CD4-positive, alpha-beta T cell (primary cell): ENCODE results near the gene AFDN. TPM values are rescaled to one million over a fixed set of nuclear protein-coding genes. Genes with fewer than 3 reads are reported as not detected.

Experiments
- ATAC-seq: fragments of 200-7000 bp; cut with Tn5 transposase; one replicate; pipeline ENCODE4 v1.10.0; 2022; ENCODE audit warnings: mild to moderate bottlenecking; ENCODE audit not compliant: poor library complexity
- CTCF ChIA-PET: fragments of 350-600 bp; sonication (Branson Sonifier 250); formaldehyde crosslinking; loops from one replicate; lab custom pipeline; 2021; ENCODE audit warnings: antibody characterized with exemption, inconsistent platforms; lab: Charles Lee
- POLR2A ChIA-PET: fragments of 350-600 bp; sonication (Branson Sonifier 250); formaldehyde crosslinking; loops from one replicate; lab custom pipeline; 2021; ENCODE audit warnings: antibody characterized with exemption, inconsistent platforms; lab: Charles Lee
- DNase-seq, 14 experiments: peaks; one replicate each; pipeline ENCODE4 v3.0.0-alpha.2; 2013 to 2020; ENCODE audit warnings: mixed read lengths in 2 of 14
- H3K27ac ChIP-seq, 2 donors: one replicate each; pipeline versions ENCODE4 v1.5.1 to v1.7.0; 2013; ENCODE audit warnings: low read length in 2 of 2, low read depth in 1 of 2, mild to moderate bottlenecking in 1 of 2
- H3K27me3 ChIP-seq, 2 experiments: 1 replicate in 1 of 2; 2 replicates in 1 of 2; pipeline versions ENCODE4 v1.6.1 to v1.7.0; 2013; ENCODE audit warnings: low read length in 2 of 2, control low read depth in 1 of 2, mild to moderate bottlenecking in 1 of 2, moderate library complexity in 1 of 2; ENCODE audit not compliant: insufficient read depth in 2 of 2, control insufficient read depth in 1 of 2
- H3K36me3 ChIP-seq: one replicate; pipeline ENCODE4 v1.6.1; 2013; ENCODE audit warnings: low read length, control low read depth; ENCODE audit not compliant: insufficient read depth
- H3K4me1 ChIP-seq: one replicate; pipeline ENCODE4 v1.6.1; 2013; ENCODE audit warnings: low read length, control low read depth; ENCODE audit not compliant: insufficient read depth
- H3K4me3 ChIP-seq: one replicate; pipeline ENCODE4 v1.5.1; 2013; ENCODE audit warnings: mild to moderate bottlenecking, low read length, moderate library complexity
- H3K9me3 ChIP-seq, 2 experiments: 1 replicate in 1 of 2; 2 replicates in 1 of 2; pipeline versions ENCODE4 v1.6.1 to v1.7.0; 2013; ENCODE audit warnings: low read length in 2 of 2, mild to moderate bottlenecking in 2 of 2, control low read depth in 1 of 2, moderate library complexity in 1 of 2; ENCODE audit not compliant: control insufficient read depth in 1 of 2, insufficient read depth in 1 of 2
- H3K27ac Mint-ChIP-seq: one replicate; pipeline ENCODE4 v1.8.0; 2020; ENCODE audit warnings: mixed read lengths
- H3K27me3 Mint-ChIP-seq: one replicate; pipeline ENCODE4 v1.8.0; 2021; ENCODE audit warnings: mixed read lengths
- H3K36me3 Mint-ChIP-seq: one replicate; pipeline ENCODE4 v1.8.0; 2021; ENCODE audit warnings: low read depth, mixed read lengths
- H3K4me1 Mint-ChIP-seq: one replicate; pipeline ENCODE4 v1.8.0; 2021; ENCODE audit warnings: low read depth, mixed read lengths
- H3K4me3 Mint-ChIP-seq: one replicate; pipeline ENCODE4 v1.8.0; 2020; ENCODE audit warnings: mild to moderate bottlenecking, mixed read lengths
- H3K9me3 Mint-ChIP-seq: one replicate; pipeline ENCODE4 v1.8.0; 2020; ENCODE audit warnings: mixed read lengths
- CTCF ChIP-seq: fragments of 200-600 bp; IDR thresholded peaks from one replicate; pipeline ENCODE4 v1.8.0; 2022; ENCODE audit warnings: antibody characterized with exemption, mild to moderate bottlenecking
- intact Hi-C, 2 experiments: fragments of 100-400 bp; cut with DNase I in 1 of 2; cut with micrococcal nuclease in 1 of 2; formaldehyde crosslinking; loops; one replicate each; pipeline versions ENCODE4 v1.15.1 to v1.9.0; 2023 to 2025; cut with DNase I, micrococcal nuclease
- total RNA-seq, 174 experiments: library from RNA in 2 of 174; stranded (reverse) in 2 of 174; gene quantifications; one replicate each; pipeline ENCODE4 v1.2.3 and lab custom pipeline; 2021 to 2026

AFDN gene
- total RNA-seq, 2 experiments from 2014 or later: 9.1 to 10.2 TPM

- Mint-ChIP-seq H3K4me1 (no peaks in the 10 kb centered on the region), H3K4me3 (no peak overlapping the region), H3K27ac (no peak overlapping the region), H3K27me3 (no peaks in the 10 kb centered on the region), H3K9me3 (no peaks in the 10 kb centered on the region), H3K36me3 (no peaks in the 10 kb centered on the region)
- DNase-seq: no peak
- no peak for TF ChIP-seq CTCF
- Histone ChIP-seq H3K36me3 (no peaks in the 10 kb centered on the region), H3K27me3 (no peaks in the 10 kb centered on the region), H3K4me1 (no peaks in the 10 kb centered on the region), H3K27ac (no peak overlapping the region), H3K4me3 (no peak overlapping the region), H3K9me3 (no peaks in the 10 kb centered on the region)
- ATAC-seq: no peak
- ChIA-PET CTCF (no interaction called here), POLR2A (no interaction called here)
- intact Hi-C loops: loop anchor here (10.0 kb wide), 2 partner anchors 678 to 708 kb away; no protein-coding TSS in a partner anchor
Measured at GRCh38 chr6:167892835-167893815, 66.4 kb downstream of the AFDN start.

GRCh38 chr6:167894965-167895364 is 68.3 kb downstream of the AFDN start:
- Mint-ChIP-seq H3K4me1 (no peaks in the 10 kb centered on the region), H3K27ac (no peak overlapping the region), H3K36me3 (no peaks in the 10 kb centered on the region), H3K4me3 (no peak overlapping the region), H3K27me3 (no peaks in the 10 kb centered on the region), H3K9me3 (no peaks in the 10 kb centered on the region)
- ATAC-seq: no peak
- H3K27ac ChIP-seq: no peak overlapping the region
- no peak for TF ChIP-seq CTCF
- no peak overlapping the region for H3K4me3 ChIP-seq
- ChIA-PET CTCF (no interaction called here), POLR2A (no interaction called here)
- no peaks in the 10 kb centered on the region for H3K9me3 ChIP-seq
- H3K27me3 ChIP-seq: no peaks in the 10 kb centered on the region
- no peak for DNase-seq
- no peaks in the 10 kb centered on the region for H3K36me3 ChIP-seq
- H3K4me1 ChIP-seq: no peaks in the 10 kb centered on the region
- intact Hi-C loops: loop anchor here (5.0 to 10.0 kb wide), 3 partner anchors 408 to 710 kb away; no protein-coding TSS in a partner anchor

GRCh38 chr6:167896648-167897047 is 69.9 kb downstream of the AFDN start:
- ChIA-PET POLR2A (no interaction called here), CTCF (no interaction called here)
- TF ChIP-seq CTCF: no peak
- Mint-ChIP-seq H3K27ac (no peak overlapping the region), H3K4me3 (no peak overlapping the region), H3K9me3 (no peaks in the 10 kb centered on the region), H3K36me3 (no peaks in the 10 kb centered on the region), H3K27me3 (no peaks in the 10 kb centered on the region), H3K4me1 (no peaks in the 10 kb centered on the region)
- Histone ChIP-seq H3K27ac (no peak overlapping the region), H3K4me1 (no peaks in the 10 kb centered on the region), H3K36me3 (no peaks in the 10 kb centered on the region), H3K27me3 (no peaks in the 10 kb centered on the region), H3K9me3 (no peaks in the 10 kb centered on the region), H3K4me3 (no peak overlapping the region)
- ATAC-seq (no peak), DNase-seq (no peak)
- intact Hi-C loops: loop anchor here (5.0 to 10.0 kb wide), 3 partner anchors 409 to 712 kb away; no protein-coding TSS in a partner anchor
